HFFc6 (cell line): ENCODE results near the gene LATS2. TPM values are rescaled to one million over a fixed set of nuclear protein-coding genes. Genes with fewer than 3 reads are reported as not detected.

Experiments
- DNase-seq: peaks from one replicate; pipeline ENCODE4 v3.0.0-alpha.2; 2018
- H3K27ac Mint-ChIP-seq: 2 replicates; pipeline ENCODE4 v1.8.0; 2020; ENCODE audit warnings: mild to moderate bottlenecking, mixed read lengths
- H3K27me3 Mint-ChIP-seq: 2 replicates; pipeline ENCODE4 v1.8.0; 2021; ENCODE audit warnings: mild to moderate bottlenecking, moderate library complexity, mixed read lengths; ENCODE audit not compliant: insufficient read depth
- H3K36me3 Mint-ChIP-seq: 2 replicates; pipeline ENCODE4 v1.8.0; 2021; ENCODE audit warnings: low read depth, mixed read lengths
- H3K4me1 Mint-ChIP-seq: 2 replicates; pipeline ENCODE4 v1.8.0; 2020; ENCODE audit warnings: low read depth, mixed read lengths
- H3K4me3 Mint-ChIP-seq: 2 replicates; pipeline ENCODE4 v1.8.0; 2020; ENCODE audit warnings: mild to moderate bottlenecking, moderate library complexity, mixed read lengths
- H3K9me3 Mint-ChIP-seq: 2 replicates; pipeline ENCODE4 v1.8.0; 2020; ENCODE audit warnings: mild to moderate bottlenecking, mixed read lengths
- total RNA-seq, 6 experiments: library from RNA; stranded (reverse); fragmentation: NEBNext Ultra II Directional; extraction: Animal tissue kit (Norgen Biotek cat#: 25700); gene quantifications; 2 replicates in 1 of 6; 3 replicates in 5 of 6; pipeline ENCODE4 v1.2.3, GENCODE V29; 2021
- TF ChIP-seq, protein P1 (sequence below): fragments of 200-600 bp; sonication (generic); IDR thresholded peaks from 2 replicates; pipeline ENCODE4 v1.5.0; 2021; ENCODE audit warnings: antibody characterized with exemption, mild to moderate bottlenecking

Gene LATS2
- total RNA-seq, 6 experiments from 2014 or later: 43.5 to 54.8 (median 44.9) TPM

DNA sequence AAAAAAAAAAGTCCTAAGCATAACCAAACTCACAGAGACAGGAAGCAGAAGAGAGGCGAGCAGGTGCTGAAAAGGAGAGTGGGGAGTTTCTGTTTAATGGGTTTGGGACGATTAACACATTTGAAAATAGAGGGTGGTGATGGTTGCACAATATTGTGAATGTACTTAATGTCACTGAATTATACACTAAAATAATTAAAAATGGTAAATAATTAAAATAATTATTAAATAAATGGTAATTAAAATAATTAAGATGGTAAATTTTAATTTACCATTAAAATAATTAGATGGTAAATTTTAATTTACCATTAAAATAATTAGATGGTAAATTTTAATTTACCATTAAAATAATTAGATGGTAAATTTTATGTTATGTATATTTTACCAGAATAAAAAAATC lies 84.0 kb downstream of the LATS2 start:
- Mint-ChIP-seq H3K27me3 (peaks cover 9% of the 10 kb centered on the region), H3K4me1 (no peaks in the 10 kb centered on the region), H3K36me3 (peaks cover 64% of the 10 kb centered on the region), H3K9me3 (no peaks in the 10 kb centered on the region), H3K27ac (no peak overlapping the region), H3K4me3 (no peak overlapping the region)
- TF ChIP-seq, protein P1, sequence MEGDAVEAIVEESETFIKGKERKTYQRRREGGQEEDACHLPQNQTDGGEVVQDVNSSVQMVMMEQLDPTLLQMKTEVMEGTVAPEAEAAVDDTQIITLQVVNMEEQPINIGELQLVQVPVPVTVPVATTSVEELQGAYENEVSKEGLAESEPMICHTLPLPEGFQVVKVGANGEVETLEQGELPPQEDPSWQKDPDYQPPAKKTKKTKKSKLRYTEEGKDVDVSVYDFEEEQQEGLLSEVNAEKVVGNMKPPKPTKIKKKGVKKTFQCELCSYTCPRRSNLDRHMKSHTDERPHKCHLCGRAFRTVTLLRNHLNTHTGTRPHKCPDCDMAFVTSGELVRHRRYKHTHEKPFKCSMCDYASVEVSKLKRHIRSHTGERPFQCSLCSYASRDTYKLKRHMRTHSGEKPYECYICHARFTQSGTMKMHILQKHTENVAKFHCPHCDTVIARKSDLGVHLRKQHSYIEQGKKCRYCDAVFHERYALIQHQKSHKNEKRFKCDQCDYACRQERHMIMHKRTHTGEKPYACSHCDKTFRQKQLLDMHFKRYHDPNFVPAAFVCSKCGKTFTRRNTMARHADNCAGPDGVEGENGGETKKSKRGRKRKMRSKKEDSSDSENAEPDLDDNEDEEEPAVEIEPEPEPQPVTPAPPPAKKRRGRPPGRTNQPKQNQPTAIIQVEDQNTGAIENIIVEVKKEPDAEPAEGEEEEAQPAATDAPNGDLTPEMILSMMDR: no peak
- DNase-seq: no peak

DNA sequence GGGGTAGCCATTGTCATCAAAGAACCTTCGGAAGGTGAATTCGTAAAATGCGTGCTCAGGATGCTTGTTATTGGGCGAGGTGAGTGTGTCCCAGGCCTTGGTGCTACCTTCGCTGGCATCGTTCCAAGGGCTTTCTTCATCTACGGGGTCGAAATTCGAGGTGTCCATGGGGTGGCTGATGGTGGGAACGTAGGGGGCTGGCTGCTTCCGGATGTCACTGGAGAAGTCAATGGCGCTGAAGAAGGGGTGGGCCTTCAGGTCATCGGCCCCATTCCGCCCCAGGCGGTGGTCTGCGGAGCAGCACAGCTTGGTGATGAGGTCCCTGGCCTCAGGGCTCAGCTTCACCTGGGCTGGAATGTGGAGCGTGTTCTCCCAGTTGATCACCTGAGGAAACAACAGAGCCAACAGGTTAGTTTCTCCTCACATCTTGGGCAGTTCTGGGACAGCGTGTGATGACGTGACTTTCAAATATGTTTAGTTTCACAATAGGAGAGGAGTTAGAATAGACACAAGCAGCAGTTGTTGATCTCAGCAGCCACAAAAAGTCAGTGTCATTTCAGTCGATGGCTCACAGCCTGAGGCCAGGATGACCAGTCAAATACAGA lies 86.3 kb downstream of the LATS2 start:
- no peak for DNase-seq
- Mint-ChIP-seq H3K36me3 (peaks cover 46% of the 10 kb centered on the region), H3K4me3 (no peak overlapping the region), H3K27ac (peak overlapping the region; percentile 30; the same call in 1 of the 2 replicates), H3K27me3 (peaks cover 7% of the 10 kb centered on the region), H3K4me1 (no peaks in the 10 kb centered on the region), H3K9me3 (no peaks in the 10 kb centered on the region)
- TF ChIP-seq, protein P1: no peak

DNA sequence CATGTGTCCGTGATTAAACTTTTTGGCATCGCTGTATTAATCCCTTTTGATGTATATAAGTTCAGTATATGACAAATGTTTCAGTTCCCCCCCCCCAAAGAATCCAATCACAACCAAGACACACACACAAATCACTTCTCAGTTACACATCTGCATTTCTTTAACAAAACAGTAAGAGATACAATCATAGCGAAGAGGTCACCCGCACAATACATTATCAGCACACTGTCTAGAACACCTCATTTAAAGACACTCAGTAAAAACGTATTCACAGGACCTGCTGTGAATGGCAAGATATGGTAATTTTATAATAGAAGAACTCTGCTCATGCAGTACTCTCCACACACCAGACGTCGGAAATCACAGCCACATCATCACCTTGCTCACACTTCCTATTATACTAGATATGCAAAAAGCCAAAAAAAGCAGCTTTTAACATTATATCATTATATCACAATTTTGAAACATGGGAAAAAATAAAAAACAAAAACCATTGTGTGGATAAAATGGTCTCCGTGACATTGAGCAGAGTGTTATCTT lies 87.4 kb downstream of the LATS2 start:
- no peak overlapping the region for H3K4me3 Mint-ChIP-seq
- TF ChIP-seq, protein P1: no peak
- H3K36me3 Mint-ChIP-seq: peaks cover 44% of the 10 kb centered on the region
- H3K9me3 Mint-ChIP-seq: no peaks in the 10 kb centered on the region
- DNase-seq: no peak
- H3K4me1 Mint-ChIP-seq: peaks cover 4% of the 10 kb centered on the region
- H3K27ac Mint-ChIP-seq: no peak overlapping the region
- peaks cover 9% of the 10 kb centered on the region for H3K27me3 Mint-ChIP-seq

DNA sequence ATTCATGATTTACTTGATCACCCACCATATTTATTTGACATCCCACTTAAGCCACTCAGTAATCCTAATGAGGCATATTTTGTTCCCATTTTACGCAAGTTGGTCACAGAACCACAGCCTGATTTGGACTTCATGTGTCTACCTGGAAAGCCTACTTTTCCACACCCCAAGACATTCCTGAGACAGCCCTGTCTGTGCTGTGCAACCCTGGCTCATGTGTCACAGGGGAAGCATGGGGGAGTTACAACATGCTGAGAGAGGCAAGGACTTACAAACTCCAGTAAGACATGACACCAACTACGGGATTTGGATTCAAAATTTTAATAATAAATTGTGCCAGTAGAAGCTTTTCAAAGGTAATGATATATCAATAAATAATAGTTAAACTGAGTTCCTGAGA lies 88.7 kb downstream of the LATS2 start:
- Mint-ChIP-seq H3K27ac (no peak overlapping the region), H3K9me3 (no peaks in the 10 kb centered on the region), H3K36me3 (peaks cover 44% of the 10 kb centered on the region), H3K4me3 (no peak overlapping the region), H3K27me3 (peaks cover 8% of the 10 kb centered on the region), H3K4me1 (peaks cover 12% of the 10 kb centered on the region)
- DNase-seq: no peak
- TF ChIP-seq, protein P1: no peak

DNA sequence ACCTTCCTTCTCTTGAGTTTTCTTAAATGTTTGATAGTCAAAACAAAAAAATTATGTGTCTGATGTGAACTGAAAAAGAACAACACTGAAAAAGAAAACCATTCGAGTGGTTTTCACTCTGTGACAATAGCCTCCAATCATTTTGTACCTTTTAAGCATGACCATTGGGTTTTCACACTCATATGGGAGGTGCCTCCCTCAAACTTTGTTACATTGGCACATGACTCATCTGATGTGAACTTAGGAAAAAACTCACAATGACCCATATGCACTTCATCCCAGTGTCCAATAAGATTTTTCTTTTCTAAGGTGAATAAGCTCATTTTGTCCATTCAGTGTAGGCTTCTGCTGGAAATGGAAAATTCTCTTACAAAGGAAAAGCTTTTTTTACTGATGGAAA lies 92.2 kb downstream of the LATS2 start:
- H3K4me1 Mint-ChIP-seq: peaks cover 17% of the 10 kb centered on the region
- H3K4me3 Mint-ChIP-seq: peak overlapping the region; percentile 27; the same call in 1 of the 2 replicates
- TF ChIP-seq, protein P1: no peak
- peaks cover 17% of the 10 kb centered on the region for H3K36me3 Mint-ChIP-seq
- peaks cover 8% of the 10 kb centered on the region for H3K27me3 Mint-ChIP-seq
- H3K9me3 Mint-ChIP-seq: no peaks in the 10 kb centered on the region
- peak; percentile 53 for DNase-seq
- peak overlapping the region; percentile 43 for H3K27ac Mint-ChIP-seq
